NOMO-1 treated with dmso at 0.1 percent for 144 hours (cell line): ENCODE results near the gene CASTOR1.

Experiments
- DNase-seq: peaks from one replicate; lab custom pipeline; 2025; ENCODE audit not compliant: unreplicated experiment; lab: John Stamatoyannopoulos, UW

The CASTOR1 gene

DNA sequence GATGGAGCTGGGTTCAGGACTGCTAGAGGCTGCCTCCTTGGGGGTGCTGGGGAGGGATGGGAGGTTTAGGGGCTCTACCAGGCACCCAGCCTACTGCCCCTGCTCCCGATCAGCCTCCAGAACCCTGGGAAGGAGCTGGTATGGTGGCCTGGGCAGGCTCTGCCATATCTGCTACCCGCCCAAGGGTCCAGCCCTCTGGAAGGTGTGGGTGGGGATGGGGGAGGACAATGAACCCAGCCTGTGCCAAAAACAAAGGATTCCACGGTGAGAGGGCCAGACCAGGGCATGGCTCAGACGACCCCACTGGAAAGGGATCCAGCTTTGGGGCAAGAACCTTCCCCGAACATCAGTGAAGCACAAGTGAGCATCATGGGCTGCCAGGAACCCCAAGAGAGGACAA lies 3.0 kb downstream of the CASTOR1 start:
- no peak for DNase-seq

DNA sequence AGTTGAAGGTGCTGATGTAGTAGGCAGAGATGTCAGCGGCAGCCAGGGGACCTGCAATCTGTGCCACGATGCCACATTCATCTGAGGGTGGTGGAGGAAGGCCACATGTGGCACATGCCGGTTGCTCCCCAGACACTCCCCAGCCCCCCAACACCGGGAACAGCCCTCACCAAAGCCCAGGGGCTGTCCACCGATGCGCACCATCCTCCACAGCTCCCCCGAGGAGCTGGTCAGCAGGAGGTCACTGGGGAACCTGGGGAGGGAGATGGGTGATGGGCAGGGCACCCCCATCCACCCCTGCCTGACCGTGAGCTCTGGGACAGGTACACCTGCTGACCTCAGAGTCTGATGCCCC lies 3.5 kb downstream of the CASTOR1 start:
- DNase-seq: no peak

DNA sequence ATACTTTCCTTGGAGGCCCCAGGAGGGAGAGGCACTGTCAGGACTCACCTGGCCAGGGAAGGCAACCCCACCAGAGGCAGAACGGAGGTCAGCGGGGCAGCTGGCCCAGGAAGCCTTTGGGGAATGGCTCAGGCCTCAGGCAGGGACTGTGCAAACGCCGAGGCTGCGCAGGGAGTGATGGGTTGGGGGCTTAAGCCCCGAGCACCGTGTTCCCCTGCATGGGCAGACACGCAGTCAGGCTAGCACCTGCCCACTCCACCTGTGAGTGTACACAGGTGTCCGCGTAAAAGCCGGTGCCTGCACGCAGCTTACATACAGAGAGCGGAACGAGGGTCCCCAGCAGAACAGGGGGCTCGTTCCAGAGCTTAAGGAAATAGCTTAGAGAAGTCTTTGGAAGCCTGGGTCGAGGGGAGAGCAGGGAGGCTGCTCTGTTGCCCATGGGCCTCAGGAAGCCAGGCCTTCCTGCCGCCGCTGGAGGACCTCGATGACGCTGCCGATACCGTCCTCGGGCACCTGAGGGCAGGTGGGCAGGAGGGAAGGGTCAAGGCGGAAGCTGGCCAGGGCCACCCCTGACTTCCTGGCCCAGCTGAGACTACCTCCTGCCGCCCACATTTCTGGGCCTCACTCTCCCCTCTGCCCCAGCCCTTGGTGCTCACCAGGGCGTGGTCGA lies 4.0 kb downstream of the CASTOR1 start:
- no peak for DNase-seq

DNA sequence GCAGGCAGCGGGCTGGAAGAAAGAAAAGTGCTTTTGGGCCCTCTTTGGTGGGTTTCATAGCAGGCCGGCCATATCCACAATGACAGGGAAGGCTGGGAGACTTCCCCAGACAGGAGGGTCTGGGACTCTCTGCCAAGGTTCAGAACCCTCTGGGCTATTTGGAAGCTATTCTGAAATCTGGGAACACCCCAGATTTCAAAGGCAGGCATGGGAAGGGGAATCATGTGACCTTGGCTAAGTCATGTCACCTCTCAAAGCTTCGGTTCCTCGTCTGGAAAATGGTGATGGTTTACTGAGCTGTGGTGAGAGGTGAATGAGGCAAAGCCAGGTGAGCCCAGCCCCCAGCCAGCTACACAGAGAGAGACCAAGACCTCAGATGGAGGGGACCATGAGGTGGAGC lies 4.6 kb downstream of the CASTOR1 start:
- no peak for DNase-seq

DNA sequence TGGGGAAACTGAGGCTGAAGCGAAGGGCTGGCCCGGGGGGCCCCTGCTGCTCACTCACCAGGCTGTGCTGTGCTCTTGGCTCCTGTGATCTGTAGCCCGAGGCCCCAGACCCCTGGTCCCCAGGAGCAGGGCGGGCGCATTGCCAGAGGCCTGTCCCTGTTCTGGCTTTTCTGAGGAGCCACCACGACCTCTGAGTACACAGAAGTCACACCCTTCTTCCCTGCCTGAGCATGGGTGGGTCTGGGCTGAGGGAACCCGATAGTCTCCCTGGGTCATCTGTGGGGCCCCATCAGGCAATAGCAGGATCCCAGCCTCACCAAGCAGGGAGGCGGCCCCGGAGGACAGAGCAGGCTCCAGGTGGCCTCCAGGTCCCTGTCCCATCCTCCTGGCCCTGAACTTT lies 5.1 kb downstream of the CASTOR1 start:
- DNase-seq: no peak

DNA sequence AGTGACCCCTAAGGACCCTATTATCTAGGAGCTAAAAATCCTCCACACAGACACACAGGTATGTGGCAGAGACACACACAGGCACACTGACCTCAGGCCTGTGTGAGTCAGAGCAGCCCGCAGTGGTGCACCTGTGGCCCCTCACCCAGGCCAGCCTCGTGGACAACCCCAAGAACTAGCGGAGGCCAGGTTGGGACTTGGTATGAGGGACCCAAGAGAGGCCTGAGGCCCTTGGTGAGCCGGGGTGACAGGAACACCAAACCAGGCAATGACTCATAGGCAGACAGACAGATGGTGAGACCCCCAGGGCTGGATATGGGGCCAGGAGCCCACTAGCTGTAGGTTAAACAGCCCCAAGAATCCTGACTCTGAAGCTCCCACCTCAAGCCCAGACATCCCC lies 6.0 kb downstream of the CASTOR1 start:
- no peak for DNase-seq

DNA sequence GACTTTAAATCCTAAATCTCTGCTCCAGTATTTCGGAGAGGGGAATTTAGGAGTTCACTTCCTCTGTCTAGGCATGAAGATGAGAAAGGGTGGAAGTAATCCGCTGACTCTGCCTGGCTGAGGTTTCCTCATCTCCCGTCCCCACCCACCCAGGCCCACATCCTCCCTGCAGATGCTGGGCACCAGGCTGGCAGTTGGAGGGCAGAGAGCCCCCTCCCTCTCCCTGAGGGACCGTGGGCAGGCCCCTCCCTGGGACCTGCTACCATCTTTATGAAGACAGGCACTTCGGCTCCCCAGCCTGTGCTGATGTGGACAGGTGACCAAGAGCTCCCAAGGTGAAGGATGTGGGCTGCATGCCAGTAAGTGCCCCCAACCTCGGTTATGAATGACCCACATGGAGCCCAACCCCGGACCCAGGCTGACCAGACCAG lies 6.7 kb downstream of the CASTOR1 start:
- DNase-seq: no peak

DNA sequence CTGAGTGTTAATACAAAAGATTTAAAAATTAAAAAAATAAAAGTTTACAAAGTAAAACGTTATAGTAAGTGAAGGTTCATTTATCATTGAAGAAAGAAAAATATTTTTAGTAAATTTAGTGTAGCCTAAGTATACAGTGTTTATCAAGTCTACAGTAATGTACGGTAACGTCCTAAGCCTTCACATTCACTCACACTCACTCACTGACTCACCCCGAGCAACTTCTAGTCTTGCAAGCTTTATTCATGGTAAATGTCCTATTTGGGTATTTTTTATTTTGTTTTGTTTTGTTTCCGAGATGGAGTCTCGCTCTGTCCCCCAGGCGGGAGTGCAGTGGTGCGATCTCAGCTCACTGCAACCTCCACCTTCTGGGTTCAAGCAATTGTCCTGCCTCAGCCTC lies 8.8 kb downstream of the CASTOR1 start:
- no peak for DNase-seq

DNA sequence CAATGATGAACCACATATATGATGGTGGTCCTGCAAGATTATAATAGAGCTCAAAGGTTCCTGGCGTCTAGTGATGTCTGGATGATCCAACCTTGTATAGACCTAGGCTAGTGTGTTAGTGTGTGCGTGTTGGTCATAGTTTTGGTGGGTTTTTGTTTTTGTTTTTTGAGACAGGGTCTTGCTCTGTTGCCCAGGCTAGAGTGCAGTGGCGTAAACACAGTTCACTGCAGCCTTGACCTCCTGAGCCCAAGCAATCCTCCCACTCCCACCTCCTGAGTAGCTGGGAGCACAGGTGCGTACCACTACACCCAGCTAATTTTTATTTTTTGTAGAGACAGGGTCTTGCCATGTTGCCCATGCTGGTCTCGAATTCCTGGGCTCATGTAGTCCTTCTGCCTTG lies 9.4 kb downstream of the CASTOR1 start:
- no peak for DNase-seq

DNA sequence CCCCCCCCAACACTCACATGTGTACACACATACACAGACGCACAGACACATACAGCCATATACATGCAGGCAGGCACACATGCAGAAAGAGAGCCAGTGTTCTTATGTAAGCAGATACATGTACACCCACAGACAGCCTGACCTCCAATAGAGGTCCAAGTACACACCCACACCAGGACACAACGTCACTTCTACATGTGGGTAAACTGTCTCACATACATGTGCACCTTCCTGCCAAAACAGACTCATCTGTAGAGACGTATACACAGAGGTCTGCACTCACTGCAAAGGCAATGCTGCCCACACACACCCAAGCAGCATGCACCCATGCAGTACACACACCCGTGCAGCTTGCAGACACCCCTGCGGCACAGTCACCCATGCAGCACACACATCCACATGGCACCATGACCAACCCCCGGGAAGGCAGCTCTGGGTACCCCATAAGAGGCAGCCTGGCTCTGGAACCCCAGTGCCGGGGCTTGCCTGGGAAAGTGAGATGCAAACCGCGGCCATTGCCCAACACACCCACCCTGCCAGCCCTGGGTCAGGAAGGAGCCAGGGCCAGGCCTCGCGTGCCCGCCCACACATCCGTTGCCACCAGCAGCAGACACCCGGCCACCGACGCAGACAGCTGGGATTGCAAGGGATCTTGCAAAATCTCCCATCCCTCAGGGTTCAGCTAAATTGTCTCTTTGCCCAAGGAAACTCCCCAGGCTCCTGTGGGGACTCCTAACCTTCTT lies 10.1 kb downstream of the CASTOR1 start:
- peak; percentile 55 for DNase-seq

DNA sequence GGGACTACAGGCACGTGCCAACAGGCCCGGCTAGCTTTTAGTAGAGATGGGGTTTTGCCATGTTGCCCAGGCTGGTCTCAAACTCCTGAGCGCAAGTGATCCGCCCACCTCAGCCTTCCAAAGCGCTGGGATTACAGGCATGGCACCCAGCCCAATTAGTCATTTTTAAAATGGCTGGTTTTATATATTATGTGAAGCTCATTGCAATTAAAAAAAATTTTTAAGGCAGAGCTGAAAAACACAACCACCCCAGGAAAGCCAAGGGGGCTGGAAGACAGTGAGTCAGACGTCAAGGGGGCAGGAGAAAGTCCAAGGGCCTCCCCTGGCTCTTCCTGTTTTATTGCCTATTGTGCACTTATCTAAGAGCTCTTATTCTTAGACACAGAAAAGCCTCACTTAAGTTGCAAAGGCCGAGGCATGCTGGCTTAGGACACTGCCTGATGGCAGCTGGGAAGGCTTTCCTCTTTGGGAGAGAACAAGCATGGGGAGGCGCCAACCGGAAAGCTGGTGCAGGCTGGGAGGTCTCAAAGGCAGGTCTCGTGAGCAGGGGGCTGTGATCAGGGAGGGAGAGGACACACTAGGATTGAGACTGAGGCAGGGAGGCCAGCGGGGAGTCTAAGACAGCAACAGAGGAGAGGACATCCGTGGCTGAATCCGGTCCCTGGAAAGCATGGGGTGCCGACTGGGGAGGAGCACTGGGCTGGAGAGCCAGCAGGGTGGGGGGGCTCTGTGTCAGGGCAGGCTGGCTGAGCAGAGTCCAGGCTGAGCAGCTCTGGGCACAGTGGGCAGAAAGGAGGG lies 11.6 kb downstream of the CASTOR1 start:
- peak; percentile 23 for DNase-seq

DNA sequence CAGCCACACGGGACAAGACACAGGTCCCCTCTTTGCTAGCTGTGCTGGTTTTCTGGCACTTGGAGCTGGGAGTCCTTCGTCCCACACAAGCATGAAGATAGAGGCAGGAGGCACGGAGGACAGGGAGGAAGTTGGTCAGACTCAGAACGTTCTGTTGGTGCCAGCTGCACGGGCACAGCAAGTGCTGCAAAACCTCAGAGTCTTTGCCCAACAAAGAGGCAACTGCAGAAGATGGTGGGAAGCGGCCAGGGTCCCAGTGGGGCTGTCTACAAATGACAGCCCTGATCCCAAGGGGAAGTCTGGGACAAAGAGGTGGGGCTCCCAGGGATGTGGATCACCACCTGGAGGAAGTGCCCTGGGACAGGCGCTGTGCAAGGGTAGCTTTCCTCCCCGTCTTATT lies 13.3 kb downstream of the CASTOR1 start:
- DNase-seq: no peak

DNA sequence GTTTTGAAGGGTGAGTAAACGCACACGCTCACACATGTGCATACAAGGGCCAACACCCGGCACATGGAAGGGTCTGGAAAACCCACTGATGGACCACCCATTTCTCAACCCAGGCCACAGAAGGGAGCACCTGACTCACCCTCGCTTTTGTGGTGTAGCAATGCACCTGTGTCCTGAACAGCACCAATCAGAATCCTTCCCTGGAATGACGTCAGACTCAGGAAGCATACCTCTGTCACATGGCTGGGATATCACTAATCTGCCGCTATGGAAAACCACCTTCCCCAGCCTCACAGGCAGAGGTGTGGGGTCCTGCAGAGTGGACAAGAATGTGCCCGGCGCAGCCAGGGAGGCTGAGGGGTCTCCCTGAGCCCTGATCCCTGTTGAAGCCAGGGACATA lies 13.7 kb downstream of the CASTOR1 start:
- DNase-seq: no peak

DNA sequence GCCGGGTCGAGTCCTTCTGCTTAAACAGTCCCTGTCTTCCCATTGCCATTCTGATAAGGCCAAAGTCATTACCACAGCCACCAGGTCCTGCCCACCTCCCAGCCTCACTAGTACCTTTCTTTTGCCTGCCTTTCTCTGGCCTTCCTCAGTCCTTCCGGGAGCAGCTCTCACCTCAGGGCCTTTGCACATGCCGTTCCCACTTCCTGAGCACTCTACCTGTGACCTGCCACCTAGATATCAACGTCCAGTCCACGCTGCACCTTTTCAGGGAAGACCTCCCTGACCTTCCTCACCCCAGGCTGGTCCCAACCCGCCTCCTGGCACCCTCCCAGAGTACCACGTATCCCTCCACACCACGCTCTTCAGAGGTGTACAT lies 14.9 kb downstream of the CASTOR1 start:
- DNase-seq: no peak

DNA sequence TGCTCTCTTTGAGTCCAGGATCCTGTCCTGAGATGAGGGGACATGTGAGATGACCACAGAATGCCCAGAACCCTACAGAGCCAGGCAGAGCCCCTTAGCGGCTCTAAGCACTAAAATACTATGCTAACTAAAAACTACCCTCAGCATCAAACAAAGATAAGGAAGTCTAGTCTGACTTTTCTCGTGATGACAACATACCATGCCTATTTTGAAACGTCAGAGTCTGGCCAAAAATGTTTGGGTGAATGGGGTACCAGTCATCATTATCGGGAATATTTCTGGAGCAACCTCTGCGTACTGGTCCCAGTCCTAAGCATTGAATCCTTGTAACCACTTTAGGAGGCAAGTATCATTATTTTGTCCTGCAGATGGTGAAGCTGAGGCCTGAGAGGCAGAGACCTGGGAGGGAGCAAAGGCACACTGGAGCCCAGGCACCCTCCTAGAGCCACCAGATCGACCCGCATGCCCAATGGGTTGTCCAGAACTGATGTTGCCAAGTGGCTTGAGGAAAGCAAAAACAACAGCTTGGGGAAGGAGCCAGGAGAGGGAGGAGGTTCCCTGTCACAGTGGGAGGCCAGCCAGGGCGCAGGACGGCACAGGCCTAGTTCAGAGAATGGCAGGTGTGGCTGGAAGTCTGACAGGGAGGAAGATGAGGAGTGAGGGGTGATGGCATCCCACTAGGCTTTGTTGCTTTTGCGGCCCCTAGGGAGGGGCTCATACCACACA lies 15.4 kb downstream of the CASTOR1 start:
- DNase-seq: no peak

DNA sequence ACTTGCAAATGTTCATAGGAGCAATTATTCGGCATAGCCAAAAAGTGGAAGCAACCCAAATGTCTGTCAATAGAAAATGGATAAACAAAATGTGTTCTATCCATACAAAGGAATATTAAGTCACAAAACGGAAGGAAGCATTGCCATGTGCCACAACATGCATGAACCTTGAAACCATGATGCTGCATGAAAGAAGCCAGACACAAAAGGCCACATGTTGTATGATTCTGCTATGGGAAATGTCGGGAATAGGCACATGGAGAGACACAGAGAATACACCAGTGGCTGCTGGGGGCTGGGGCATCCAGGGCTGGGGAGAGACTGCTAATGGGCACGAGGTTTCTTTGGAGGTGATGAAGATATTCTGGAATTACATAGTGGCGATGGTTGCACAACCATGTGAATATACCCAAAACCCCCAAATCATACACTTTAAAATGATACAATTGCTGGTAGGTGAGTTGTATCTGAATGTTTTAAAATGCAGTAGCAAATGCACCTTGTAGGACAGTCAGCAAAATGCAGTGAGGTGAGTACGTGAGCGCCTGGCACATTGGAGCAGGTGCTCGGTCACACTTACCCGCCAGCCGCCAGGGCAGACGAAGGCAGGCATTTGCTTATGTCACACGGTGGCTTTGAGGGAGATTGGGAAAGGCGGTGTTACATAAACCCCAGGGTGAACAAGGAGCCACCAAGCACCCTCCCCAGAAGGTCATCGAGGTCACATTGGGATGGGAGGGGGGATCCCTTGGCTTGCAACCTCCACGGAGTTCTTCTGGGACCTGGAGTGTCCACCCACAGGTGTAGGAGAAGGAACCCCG lies 16.3 kb downstream of the CASTOR1 start:
- no peak for DNase-seq

DNA sequence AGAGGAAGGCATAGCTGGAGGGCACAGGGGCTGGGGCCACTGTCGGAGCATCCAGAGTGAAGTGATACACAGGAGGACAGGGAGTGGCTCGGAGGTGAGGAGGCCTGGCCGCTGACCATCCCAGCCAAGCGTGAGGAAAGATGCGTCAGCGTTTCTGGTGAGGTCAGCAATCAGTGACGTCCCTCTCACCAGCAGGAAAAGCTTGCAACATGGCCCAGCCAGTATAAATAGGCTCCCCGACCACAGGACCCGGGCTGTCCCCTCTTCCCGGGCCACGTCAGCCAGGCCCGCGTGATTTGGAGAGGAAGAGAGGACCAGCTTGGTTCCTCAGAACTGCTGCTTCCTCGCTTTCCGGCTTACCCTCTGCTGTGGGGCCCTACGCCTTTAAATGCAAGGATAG lies 18.5 kb downstream of the CASTOR1 start:
- peak; percentile 89 for DNase-seq

DNA sequence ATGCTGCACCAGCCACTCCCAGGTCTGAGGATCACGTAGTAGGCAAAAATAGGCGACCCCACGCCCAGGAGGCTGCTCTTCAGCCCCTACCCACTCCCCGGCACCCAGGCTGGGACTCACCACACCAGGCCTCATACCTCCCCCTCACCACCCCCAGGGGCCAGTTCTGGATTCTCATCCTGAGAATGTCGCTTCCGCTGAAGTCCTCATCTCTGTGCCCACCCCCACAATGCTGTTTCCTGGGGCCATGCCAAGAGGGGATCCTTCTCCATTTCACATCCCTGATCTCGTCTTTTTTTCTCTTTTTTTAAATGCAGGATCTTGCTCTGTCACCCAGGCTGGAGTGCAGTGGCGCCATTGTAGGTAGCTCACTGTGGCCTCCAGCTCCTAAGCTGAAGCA lies 21.0 kb downstream of the CASTOR1 start:
- no peak for DNase-seq

DNA sequence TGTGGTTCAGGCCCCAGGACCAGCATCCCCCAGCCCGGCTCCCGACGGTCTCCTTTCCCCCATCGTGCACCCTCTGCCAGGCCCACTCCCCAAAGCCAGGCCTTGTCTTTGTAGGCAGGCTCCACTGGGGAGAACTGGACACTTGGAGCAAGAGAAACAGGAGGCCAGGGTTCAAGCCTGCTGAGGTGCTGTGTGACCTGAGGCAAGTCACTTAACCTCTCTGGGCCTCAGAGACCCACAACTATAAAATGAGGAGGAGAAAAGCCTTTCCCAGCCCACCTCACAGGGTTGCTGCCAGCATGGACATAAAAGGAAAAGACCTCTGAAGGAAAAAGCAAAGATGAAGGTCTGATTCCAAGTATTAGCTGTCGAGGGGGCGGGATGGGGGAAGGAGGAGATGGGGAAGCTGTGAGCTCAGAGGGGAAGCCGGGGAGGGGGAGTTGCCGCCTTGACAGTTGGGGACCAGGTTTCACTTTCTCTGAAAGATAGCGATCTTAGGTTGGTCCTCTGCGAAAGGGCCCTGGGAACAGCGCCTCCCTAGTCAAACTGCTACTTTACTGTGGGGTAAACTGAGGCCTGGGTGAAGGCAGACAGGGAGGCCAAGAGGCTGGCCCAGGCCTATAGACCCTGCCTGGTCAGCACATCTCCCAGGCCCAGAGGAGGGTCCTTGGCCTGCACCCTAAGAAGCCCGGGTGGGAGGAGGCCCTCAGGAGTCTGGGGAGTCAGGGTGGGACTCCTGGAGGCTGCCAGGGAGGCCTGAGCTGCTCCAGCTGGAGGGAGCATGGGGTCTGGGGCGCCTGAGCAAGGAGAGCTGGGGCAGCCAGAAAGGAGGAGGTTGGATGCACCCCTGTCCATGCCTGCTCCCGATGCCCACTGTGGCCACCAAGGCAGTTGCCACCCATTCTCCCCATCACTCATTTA lies 21.7 kb downstream of the CASTOR1 start:
- no peak for DNase-seq
